Stimulated activated CD4-positive, alpha-beta T cell treated with anti-CD3 and anti-CD28 coated beads, Interleukin-2, amount 100 ng/mL, for 24 hours (primary cell): ENCODE results near the gene KCNA1.
"Not testable (repeated sequence)": the region's sequence is repeated elsewhere in the genome, so short reads cannot be mapped to it uniquely, and the experiment has no call there.

Experiments used
- DNase-seq, 2 donors: peaks; one replicate each; pipeline ENCODE4 v3.0.0-alpha.2; 2020

Gene KCNA1

DNA sequence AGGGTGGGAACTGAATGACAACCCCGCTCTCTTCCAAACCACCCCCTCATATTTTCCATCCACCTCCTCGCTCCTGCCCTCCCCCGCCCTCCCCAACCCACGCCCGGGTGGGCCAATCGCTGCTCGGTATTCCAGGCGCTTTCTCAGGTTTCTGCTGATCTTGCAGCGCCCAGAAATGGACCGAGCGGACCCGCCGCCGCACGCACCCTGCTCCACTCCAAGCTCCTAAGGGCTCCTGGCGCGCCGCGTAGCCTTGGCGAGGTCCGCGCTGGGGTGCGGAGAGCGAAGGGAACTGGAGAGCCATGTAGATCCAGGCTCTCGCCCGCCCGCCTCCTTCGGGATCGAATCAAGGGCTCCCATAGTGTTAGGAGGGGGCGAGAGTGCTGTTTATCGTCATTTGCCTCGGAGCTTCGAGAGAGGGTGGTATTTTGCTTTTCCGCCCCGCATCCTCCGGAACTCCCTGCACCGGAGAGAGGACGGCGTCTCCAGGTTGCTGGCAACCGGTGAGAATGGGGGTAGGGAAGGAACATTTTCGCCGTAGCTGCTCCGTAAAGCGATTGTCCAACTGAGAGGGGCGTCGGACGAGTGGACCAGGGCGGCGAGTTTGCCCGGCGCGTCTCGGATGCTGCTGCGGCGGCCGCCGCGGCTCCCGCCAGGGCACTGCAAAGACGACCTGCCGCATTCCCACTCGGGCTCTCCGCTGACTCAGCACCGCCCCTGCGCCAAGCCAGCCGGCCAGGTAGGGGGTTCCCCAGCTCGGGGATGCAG is at the start of gene KCNA1:
Gene KCNA1, plus strand, starts transcription at position 172 of the 768 bp plus-strand sequence. CDS start 1,474 bp downstream, outside the sequence.
- DNase-seq = peak; percentile 19 to 35

DNA sequence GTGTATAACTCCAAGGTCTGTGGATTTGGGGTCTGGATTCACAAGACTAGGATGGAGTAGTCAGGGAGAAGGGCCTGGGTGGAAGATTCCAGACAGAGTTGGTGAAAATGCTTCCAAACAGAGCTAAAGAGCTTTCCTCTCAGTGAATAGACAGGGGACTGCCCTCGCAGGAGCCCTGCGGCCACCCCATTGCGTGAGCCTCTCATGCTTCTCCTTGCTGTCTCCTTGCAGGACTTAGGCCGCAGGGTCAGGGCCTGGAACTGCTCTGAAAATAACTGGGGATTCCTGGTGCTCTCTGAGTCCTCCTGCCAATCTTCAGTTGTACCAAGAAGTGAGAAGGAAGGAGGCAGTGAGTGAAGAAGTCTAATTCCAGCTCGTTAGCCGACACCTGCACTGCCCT is 49.0 kb upstream of the KCNA1 start:
- no peak for DNase-seq

DNA sequence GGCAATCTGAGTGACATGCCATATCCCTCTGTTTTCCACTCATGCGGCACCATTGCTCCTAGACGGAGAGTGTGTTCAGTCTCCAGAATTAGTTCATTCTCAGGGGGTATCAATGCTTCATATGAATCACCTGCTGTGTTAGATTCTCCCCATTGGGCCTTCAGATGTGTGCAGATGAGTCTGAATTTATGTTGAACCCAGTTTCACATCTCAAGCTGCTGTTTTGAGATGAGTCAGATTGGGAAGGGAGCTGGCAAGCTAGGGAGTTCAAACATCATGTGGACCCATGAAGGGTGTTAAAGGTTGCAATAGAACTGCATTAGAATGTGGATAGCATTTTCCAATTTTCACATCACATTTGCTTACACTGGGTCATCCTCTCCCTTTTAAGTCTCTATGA is 46.9 kb upstream of the KCNA1 start:
- DNase-seq = no peak

DNA sequence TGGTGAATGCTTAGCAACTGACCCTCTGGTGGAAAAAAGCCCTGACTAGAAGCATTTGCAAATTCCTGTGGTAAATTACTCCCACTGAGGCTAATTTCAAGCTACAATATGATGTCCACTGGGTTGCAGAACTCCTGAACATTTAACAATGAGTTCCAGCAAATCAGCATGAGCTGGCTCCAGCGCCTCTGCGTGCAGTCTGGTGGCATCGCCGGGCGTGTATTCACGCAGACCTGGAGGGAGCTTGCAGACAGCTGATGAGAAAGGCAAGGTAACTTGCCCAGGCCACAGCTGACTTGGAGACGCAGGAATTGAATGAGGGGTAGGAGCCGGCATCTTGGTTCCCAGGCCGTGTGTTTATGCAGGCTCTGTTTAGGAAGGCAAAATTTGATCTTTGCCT is 45.1 kb upstream of the KCNA1 start:
- no peak for DNase-seq

DNA sequence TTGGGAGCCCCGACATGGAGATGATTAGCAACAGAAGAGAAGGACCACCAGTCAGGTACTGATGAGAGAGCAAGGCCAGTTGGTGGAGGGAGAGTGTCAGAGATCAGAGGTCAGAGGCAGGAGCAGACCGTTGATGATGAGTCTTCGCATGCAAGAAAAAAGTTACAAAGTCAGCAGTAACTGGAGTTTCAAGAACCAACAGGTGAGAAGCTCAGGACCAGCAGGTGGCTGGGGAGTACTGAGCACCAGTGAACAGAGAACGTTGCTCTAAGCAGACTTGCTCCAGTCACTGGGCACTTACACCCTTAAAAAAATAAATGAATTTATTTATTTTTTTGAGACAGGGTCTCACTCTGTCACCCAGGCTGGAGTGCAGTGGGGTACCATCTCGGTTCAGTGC is 44.5 kb upstream of the KCNA1 start:
- no peak for DNase-seq

DNA sequence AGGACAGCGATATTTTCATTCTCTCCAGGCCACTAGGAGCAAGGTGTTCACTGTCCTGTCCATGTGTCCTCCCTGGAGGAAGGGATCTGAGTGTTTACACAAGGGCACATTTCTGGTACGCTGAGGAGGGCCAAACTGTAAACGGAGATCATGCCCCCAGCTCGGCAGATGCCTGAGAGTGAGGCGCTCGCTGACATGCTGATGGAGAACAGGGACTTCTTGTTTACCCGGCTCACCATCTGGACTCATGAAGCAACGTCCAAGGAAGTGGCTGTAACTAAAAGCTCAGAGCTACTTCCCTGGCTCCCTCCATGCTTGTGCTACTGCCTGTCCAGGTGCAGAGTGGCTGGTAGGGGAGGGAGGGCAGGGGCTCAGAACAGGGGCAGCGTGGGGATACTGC is 43.4 kb upstream of the KCNA1 start:
- no peak for DNase-seq

DNA sequence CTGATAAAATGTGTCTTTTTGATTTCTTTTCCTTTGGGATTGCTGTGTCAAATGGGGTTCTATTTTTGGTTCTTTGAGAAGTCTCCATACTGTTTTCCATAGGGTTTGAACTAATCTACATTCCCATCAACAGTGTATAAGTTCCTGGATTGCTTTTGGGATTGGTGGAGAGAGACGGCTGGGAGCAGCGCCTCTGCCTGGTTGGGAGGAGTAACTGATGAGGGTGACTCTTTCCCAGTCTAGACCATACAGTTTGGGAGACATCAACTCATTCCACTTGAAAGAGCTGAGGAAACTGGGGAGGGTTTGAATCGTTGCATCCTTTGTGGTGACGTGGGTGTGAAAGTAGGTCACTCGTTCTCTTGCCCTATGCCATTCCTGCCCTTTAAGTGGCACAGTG is 42.3 kb upstream of the KCNA1 start:
- no peak for DNase-seq

DNA sequence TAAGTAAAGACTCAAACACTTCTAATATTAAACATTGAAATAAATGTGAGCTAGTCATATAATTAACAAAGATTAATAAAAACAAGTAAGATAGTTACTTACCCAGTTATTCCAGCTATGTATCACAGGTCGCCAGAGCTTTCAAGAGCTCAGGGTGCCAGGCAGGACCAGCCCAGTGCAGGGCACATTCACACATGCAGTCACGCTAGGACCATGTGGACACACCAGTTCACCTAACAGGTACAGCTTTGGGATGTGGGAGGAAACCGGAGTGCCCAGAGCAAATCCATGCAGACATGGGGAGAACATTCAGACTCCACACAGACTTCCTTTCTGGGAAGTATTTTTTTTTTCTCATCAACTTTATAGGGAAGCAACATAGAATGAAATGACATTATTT is 39.3 kb upstream of the KCNA1 start:
- no peak for DNase-seq

DNA sequence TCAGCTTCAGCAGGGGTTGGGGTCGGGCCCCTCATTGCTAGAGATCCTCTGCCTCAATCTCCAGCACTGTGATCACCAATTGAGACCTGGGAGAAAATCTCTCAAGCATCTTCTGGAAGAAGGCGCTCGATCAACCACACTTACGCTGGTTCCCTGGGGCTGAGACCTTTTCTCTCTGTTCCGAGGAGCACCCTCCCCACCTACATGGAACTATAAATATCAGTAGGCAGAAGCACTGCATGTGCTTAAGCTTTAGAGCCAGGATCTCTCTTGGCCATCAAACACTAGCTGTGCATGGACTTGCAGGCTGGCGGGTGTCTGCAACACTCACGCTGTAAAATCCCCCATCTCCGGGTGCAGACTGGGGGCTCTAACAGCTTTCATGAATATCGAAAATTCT is 38.2 kb upstream of the KCNA1 start:
- DNase-seq = no peak

DNA sequence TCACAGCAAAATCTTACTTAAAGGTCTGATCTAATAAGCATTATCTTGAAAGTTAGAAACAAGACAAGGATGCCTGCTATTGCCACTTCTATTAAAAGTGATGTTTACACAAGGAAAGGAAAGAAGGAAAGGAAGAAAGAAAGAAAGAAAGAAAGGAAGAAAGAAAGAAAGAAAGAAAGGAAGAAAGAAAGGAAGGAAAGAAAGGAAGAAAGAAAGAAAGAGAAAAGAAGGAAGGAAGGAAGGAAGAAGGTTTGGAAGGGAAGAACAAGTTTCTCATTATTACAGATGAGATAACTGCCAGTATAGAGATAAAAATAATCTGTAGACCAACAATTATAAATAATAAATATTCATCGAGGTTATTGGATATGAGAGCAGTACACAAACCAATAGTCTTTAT is 35.8 kb upstream of the KCNA1 start:
- no peak for DNase-seq

DNA sequence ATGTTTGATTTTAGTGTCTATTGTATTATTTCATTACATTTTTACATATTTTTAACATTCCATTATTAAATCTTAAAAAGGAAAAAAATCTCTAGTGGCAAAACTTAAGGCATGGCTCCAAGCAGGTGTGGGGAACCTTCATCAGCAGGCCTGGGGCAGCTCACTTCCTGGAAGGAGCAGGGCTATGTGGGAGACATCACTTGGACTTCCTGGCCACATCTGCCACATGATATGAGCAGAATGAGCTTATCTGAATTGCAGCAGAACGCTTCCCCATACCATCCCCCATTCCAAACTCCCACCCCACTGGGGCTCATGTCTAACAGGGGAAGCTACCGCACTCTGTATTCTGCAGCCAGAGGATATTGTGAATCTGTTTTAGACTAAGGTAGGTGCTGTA is 35.0 kb upstream of the KCNA1 start:
- DNase-seq = no peak

DNA sequence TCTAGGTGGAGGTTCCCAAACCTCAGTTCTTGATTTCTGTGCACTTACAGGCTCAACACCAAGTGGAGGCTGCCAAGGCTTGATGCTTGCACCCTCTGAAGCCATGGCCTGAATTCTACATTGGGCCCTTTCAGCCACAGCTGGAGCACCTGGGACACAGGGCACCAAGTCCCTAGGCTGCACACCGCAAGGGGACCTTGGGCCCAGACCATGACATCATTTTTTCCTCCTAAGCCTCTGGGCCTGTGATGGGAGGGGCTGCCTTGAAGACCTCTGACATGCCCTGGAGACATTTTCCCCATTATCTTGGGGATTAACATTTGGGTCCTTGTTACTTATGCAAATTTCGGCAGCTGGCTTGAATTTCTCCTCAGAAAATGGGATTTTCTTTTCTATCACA is 30.2 kb upstream of the KCNA1 start:
- not testable (repeated sequence) for DNase-seq

DNA sequence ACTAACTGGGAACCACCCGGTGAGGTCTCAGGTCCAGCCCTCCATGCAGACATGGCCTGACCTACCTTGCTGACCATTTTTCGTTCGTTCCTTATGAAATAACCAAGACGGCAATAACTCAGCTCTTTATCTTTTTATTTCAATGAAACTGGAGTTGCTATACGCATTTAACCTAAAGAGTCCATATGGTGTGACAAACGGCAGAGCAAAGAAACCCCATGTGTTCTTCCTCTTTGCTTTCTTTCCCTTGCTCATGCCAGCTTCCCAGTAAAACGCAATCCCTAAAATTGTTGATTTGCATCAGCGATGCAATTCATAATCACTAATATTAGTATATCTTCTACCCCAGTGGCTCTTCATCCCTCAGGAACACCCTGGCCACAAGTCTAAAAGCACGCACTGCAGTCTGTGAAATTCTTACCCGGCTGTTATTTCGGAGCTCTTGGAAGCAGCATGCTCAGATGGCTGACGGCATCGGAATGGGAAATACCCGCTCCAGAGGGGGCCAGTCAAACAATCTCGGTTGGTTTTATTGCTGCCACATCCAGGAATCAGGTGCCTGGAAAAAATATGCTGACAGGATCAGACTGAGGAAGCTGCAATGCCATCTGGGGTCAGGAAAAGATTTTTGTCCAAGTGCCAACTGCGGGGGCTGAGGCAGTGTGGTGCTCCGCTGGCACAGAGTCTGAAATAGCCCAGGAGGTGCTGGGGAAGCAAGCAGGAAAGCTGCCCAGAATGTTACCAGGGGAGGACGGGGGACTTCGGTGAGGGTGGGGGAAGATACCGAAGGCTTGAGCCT is 28.2 kb upstream of the KCNA1 start:
- no peak for DNase-seq

DNA sequence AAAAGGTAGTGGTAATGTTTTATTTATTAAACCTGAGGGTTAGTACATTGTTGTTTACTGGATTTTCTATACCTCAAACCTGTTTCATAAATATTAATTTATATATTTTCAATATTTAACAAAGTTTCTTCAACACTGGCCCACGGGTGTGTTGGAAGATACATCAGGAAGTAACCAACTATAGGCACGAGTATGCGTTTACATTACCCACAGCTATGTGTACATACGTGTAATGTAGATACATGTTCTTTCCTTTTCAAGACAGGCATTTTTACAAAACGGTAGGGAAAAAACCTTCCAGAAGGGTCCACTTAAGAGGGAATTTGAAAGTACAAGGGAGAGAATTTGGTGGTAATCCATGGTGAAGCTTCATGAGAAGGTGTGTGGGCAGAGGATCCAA is 17.8 kb upstream of the KCNA1 start:
- no peak for DNase-seq

DNA sequence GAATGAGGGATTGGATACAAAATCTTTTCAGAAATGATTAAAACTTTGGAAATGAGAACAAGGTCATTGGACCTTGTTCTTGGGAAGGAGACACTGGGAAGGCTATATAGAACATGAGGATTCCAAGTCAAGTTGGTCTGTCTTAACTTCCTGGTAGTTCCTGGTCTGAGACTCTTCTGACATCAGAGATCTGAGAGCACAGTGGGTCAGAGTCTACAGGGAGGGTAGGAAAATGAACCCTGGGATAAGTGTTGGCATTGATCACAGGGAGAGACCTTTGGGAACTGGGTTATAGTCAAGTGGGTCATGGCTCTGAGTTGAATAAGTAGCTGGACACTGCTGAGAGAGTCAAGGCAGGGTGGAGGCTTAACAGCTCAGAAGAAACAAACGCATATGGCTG is 17.3 kb upstream of the KCNA1 start:
- no peak for DNase-seq

DNA sequence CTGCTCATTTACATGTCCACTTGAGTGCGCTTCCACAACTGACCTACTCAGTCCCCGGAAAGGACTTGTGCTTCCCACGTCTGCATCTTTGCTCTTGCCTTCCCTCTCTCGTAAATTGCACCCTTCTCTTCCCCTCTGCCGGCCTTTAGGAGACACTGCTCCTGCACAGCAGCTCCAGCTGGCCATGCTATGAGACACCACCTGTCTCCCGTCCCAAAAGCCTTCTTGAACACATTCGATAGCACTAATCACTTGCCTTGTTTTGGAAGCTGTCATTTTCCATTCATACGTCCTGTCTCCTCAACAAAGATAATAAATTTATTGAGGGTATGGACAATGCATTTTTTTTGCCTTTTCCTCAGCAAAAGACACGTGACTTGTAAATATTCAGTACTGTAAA is 15.7 kb upstream of the KCNA1 start:
- DNase-seq = no peak

DNA sequence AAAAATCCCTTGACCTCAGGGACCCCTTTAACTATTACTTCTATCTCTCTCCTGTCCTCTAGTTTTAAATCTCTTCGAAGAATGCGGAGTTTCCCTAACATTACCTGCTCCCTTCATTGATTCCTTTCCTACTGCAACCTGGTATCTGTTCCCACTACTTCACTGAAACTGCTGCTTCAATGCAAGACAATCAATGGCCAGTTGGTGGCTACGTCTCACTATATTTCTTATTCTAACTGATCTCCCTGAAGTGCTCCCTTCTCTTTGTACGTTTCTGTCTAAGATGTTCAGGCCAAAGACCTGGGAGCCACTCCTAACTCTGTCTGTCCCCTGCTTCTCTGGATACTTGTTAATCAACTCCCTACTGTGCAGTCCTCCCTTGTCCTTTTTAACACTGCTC is 10.3 kb upstream of the KCNA1 start:
- DNase-seq = no peak

DNA sequence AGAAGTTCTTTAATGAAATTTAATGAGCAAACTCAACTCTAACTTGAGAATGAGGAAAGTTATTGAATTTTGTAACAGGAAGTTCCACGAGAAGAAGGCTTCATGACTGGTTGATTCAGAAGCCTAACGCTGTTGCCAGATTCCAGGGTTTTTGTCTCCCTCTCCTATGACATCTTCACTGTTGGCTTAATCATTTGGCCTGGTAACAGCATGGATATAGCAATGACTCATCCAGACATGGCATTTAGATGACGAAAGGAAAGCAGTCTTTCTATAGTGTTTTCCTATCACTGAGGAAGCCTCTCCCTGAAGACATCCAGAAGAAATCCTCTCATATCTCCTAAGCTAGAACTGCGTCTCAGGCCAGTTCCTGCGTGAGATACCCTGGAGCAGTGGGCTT is 9.4 kb upstream of the KCNA1 start:
- no peak for DNase-seq

DNA sequence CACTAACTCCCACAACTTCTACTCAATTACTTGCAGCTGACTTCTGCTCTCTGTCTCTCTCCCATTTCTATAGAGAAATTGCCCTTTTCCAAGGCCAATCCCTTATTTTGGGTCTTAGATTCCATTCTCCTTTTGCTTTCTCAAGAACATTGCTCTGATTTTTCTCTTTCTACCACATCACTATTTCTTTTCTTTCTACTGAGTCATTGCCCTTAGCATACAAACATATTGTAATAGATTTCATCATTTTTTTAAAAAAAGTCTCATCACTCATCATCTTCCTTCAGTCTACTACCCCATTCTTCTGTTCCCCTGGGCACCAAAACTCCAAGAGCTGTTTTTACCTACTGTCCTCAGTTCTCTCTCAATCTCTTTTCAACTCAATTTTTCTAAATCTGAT is 4.4 kb upstream of the KCNA1 start:
- no peak for DNase-seq

DNA sequence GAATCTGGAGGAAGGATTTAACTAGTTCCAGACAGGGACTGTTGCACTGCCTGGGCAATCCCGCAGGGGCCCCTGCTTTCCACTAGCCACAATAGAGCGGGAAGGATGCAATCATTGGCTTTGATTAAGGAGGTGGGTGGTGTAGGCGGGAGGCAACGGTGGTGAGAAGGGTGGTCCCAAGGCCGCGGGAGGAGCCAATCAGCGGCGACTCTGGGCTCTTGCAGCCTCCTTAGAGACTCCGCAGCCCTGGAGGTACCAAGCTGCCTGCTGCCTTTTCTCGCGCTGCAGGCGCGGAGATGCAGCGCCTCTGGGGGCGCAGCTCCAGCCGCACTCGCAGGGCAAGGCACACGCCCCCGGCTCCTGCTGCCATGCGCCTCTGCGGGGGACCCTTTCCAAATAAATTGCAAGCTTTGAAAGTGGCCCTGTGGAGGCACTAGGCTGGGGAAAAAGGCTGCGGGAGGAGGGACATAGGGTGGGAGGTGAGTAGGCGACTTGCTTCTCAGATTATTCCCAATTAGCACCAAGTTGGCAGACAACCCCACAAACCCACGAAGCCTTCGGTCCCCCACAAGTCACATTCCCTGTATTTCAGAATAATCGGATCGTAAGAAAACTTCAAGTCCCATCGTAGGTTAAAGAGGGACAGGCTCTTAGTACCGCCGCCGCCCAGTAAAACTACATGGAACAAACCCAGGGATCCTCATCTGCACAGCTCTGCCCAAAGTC is 858 bp upstream of the KCNA1 start:
- DNase-seq = peak in 1 of 2 donors; percentile 17

DNA sequence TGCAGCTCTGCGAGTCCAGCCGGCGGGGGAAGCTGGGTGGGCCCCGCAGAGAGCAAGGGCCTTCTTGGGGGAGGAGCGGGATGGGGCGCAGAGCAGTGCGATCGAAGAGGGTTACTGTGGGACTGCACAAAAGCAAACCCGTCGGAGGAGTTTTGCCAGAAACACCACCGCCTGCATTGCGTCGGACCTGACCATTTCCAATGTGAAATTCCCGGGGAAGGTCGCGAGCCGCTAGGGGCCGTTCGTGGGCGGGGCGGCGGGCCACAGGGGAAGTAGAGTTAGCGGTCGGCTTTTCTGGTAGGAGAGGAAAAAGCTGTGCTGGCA is 333 bp upstream of the KCNA1 start:
- DNase-seq = peak in 1 of 2 donors; percentile 6

DNA sequence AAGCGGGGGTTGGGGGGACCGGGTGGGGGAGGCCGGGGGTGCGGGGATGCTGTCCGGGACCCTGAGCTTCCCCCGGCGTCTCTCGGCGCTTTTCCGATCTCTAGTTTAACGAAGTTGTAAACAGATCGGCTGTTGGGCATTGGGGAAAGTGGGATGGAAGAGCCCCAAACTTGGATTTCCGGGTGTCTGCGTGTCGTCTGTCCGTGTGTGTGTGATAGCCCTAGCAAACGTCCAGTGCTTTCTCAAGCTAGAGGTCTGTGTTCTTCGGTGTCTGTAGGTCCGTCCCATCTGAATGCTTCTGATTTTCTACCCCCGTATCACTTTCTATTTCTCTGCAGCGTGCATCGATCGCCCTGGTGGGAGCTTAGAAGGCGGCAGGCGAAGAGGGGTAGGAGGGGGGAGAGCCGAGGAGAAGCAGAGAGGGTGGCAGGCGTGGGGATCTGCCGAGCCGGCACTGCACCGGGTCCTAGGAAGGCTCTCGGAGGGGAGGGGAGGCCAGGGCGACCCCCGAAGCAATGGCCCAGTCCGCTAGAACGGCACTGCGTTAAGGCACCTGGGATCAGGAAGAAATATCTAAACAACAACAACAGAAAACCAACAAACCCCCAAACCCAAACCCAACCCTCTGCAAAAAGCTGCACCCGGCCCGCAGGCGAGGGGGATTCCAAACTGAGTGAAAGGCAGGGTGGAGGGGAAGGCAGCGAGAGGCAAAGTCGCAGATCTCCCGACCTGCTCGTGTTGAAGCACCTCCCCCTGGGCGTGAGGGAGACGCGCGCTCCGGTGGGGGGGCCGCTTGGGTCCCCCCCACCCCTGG is 1.0 kb downstream of the KCNA1 start:
- DNase-seq = peak in 1 of 2 donors; percentile 7
